ENCODE results near the gene RIPOR3.

- TF ChIP-seq CTCF (IDR thresholded peaks at IDR 0.05) (no peak), POLR2A (IDR thresholded peaks at IDR 0.05) (no peak)
Measured at GRCh38 chr20:50579511-50579910, 111.8 kb downstream of the RIPOR3 start.

Data from lower leg skin (tissue), 3 donors.